CD14-positive monocyte (primary cell): ENCODE data around the gene ITGAX. TPM values are rescaled to one million over a fixed set of nuclear protein-coding genes. Genes with fewer than 3 reads are reported as not detected.

ENCODE experiments used
- DNase-seq, 3 donors: peaks; one replicate each; pipeline ENCODE4 v3.0.0-alpha.2; 2011 to 2022
- H2AFZ ChIP-seq: 2 replicates; pipeline ENCODE4 v1.6.0; 2012; ENCODE audit warnings: mild to moderate bottlenecking, low read depth, low read length, inconsistent platforms; ENCODE audit not compliant: insufficient read depth, poor library complexity, severe bottlenecking
- H3K27ac ChIP-seq, 2 donors: 1 replicate in 1 of 2; 2 replicates in 1 of 2; pipeline ENCODE4 v1.5.1; 2012 to 2013; ENCODE audit warnings: low read length in 2 of 2, control low read depth in 1 of 2, inconsistent platforms in 1 of 2, low read depth in 1 of 2, mild to moderate bottlenecking in 1 of 2
- H3K27me3 ChIP-seq, 2 donors: one replicate each; pipeline versions ENCODE4 v1.6.0 to v1.6.1; 2011 to 2013; ENCODE audit warnings: low read length in 2 of 2; ENCODE audit not compliant: control insufficient read depth in 2 of 2, insufficient read depth in 2 of 2
- H3K36me3 ChIP-seq, 2 donors: replicated peaks in 1 of 2; 1 replicate in 1 of 2; 2 replicates in 1 of 2; pipeline versions ENCODE4 v1.5.1 to v1.6.1; 2012 to 2013; ENCODE audit warnings: low read length in 2 of 2, control low read depth in 1 of 2, inconsistent platforms in 1 of 2, mild to moderate bottlenecking in 1 of 2; ENCODE audit not compliant: insufficient read depth in 2 of 2, control insufficient read depth in 1 of 2
- H3K4me1 ChIP-seq, 2 donors: 1 replicate in 1 of 2; 2 replicates in 1 of 2; pipeline versions ENCODE4 v1.5.1 to v1.6.1; 2012 to 2013; ENCODE audit warnings: low read length in 2 of 2, control low read depth in 1 of 2, inconsistent platforms in 1 of 2, mild to moderate bottlenecking in 1 of 2, moderate library complexity in 1 of 2; ENCODE audit not compliant: insufficient read depth in 2 of 2, control insufficient read depth in 1 of 2
- H3K4me2 ChIP-seq: replicated peaks from 2 replicates; pipeline ENCODE3; 2012; ENCODE audit warnings: low read length, moderate library complexity, mild to moderate bottlenecking; ENCODE audit not compliant: poor library complexity, severe bottlenecking; ENCODE audit errors: extremely low read depth
- H3K4me3 ChIP-seq, 3 experiments: fragments of 200-600 bp in 1 of 3; sonication (generic) in 1 of 3; replicated peaks in 1 of 3; 1 replicate in 2 of 3; 2 replicates in 1 of 3; pipeline ENCODE4 v1.5.1; 2011 to 2013; ENCODE audit warnings: low read length in 3 of 3, mild to moderate bottlenecking in 3 of 3, control low read depth in 2 of 3, low read depth in 2 of 3, inconsistent platforms in 1 of 3, moderate library complexity in 1 of 3
- H3K79me2 ChIP-seq: 2 replicates; pipeline ENCODE4 v1.6.0; 2012; ENCODE audit warnings: mild to moderate bottlenecking, control low read depth, inconsistent platforms, low read length, moderate library complexity; ENCODE audit not compliant: insufficient read depth
- H3K9ac ChIP-seq: 2 replicates; pipeline ENCODE4 v1.6.0; 2017; ENCODE audit warnings: low read length, mild to moderate bottlenecking; ENCODE audit not compliant: insufficient read depth, poor library complexity, severe bottlenecking
- H3K9me3 ChIP-seq, 2 donors: replicated peaks in 1 of 2; 1 replicate in 1 of 2; 2 replicates in 1 of 2; pipeline versions ENCODE4 v1.5.1 to v1.6.1; 2012 to 2013; ENCODE audit warnings: low read length in 2 of 2, control low read depth in 1 of 2; ENCODE audit not compliant: control insufficient read depth in 1 of 2, insufficient read depth in 1 of 2
- H4K20me1 ChIP-seq: 2 replicates; pipeline ENCODE4 v1.6.0; 2012; ENCODE audit warnings: mild to moderate bottlenecking, low read length, control low read depth, moderate library complexity; ENCODE audit not compliant: insufficient read depth
- H3K27ac Mint-ChIP-seq, 7 donors: one replicate each; pipeline ENCODE4 v1.8.0; 2020; ENCODE audit warnings: mild to moderate bottlenecking in 7 of 7, mixed read lengths in 7 of 7, moderate library complexity in 6 of 7, inconsistent platforms in 2 of 7
- H3K27me3 Mint-ChIP-seq, 3 donors: one replicate each; pipeline ENCODE4 v1.8.0; 2021 to 2022; ENCODE audit warnings: low read depth in 3 of 3, mild to moderate bottlenecking in 3 of 3, mixed read lengths in 3 of 3, moderate library complexity in 3 of 3, inconsistent platforms in 1 of 3
- H3K36me3 Mint-ChIP-seq, 2 donors: one replicate each; pipeline ENCODE4 v1.8.0; 2020; ENCODE audit warnings: mixed read lengths in 2 of 2, inconsistent platforms in 1 of 2, mild to moderate bottlenecking in 1 of 2
- H3K4me1 Mint-ChIP-seq: one replicate; pipeline ENCODE4 v1.8.0; 2020; ENCODE audit warnings: mild to moderate bottlenecking, mixed read lengths
- H3K4me3 Mint-ChIP-seq, 2 donors: one replicate each; pipeline ENCODE4 v1.8.0; 2020; ENCODE audit warnings: mild to moderate bottlenecking in 2 of 2, mixed read lengths in 2 of 2, moderate library complexity in 1 of 2
- H3K9me3 Mint-ChIP-seq, 7 donors: one replicate each; pipeline ENCODE4 v1.8.0; 2020 to 2022; ENCODE audit warnings: mixed read lengths in 7 of 7, mild to moderate bottlenecking in 6 of 7, moderate library complexity in 6 of 7, inconsistent platforms in 2 of 7
- WGBS: methylation state at CpG from one replicate; pipeline ENCODE4 v1.1.5; 2013; ENCODE audit warnings: missing lambda C conversion rate; ENCODE audit not compliant: insufficient coverage; 5-methylcytosine and 5-hydroxymethylcytosine counted together
- intact Hi-C, 2 donors: fragments of 100-400 bp; cut with micrococcal nuclease; formaldehyde crosslinking; loops; one replicate each; pipeline versions ENCODE4 v1.15.0 to v1.15.1; 2023
- polyA plus RNA-seq, 3 donors: library from polyadenylated mRNA; depleted of rRNA in 1 of 3; unstranded in 2 of 3; stranded (reverse) in 1 of 3; fragments of 300-500 nt in 2 of 3; fragments of >200 nt in 1 of 3; fragmentation: Illumina TruSeq in 2 of 3; gene quantifications; 1 replicate in 2 of 3; 2 replicates in 1 of 3; pipeline ENCODE4 v1.2.3, GENCODE V29; 2012 to 2021
- TF ChIP-seq, protein P1 (sequence below): fragments of 200-600 bp; IDR thresholded peaks from one replicate; pipeline ENCODE4 v1.8.0; 2022; ENCODE audit warnings: antibody characterized with exemption, mild to moderate bottlenecking

Gene ITGAX
- polyA plus RNA-seq, 3 donors: 40.7 to 710 (median 71.3) TPM

DNA sequence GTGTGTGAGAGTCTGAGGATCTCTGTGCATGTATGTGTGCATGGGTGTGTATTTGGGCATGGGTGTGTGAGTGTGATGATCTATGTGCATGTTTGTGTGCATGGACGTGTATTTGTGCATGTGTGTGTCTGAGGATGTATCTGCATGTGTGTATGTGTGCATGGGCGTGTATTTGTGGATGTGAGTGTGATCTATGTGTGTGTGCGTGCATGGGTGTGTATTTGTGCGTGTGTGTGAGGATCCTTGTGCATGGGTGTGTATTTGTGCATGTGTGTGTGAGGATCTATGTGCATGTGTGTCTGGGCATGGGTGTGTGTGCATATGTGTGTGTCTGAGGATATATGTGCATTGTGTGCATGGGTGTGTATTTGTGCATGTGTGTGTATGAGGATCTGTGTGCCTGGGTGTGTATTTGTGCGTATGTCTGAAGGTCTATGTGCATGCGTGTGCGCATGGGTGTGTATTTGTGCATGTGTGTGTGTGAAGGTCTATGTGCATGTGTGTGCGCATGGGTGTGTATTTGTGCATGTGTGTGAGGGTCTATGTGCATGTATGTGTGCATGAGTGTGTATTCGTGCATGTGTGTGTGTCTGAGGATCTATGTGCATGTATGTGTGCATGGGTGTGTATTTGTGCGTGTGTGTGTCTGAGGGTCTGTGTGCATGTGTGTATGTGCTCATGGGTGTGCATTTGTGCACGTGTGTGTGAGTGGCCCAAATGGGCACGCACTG lies 26.5 kb upstream of the ITGAX start:
- Mint-ChIP-seq H3K4me3 (peak overlapping the region in 1 of 2 donors; percentile 3), H3K27me3 (peaks cover 0 to 2% (median 0%) of the 10 kb centered on the region in 3 donors), H3K9me3 (peaks cover 0 to 2% (median 0%) of the 10 kb centered on the region in 7 donors), H3K36me3 (peaks cover 76 to 94% of the 10 kb centered on the region in 2 donors), H3K4me1 (peaks cover 14% of the 10 kb centered on the region), H3K27ac (peak overlapping the region in 1 of 7 donors; percentile 11)
- H3K9me3 ChIP-seq: no peaks in the 10 kb centered on the region
- H3K79me2 ChIP-seq: no peaks in the 10 kb centered on the region
- WGBS: 76% methylated on average over 11 of the region's 12 CpGs
- no peak overlapping the region for H3K4me2 ChIP-seq
- H2AFZ ChIP-seq: no peak overlapping the region
- DNase-seq: no peak
- intact Hi-C loops: loop anchor here in 1 of 2 donors (10.0 kb wide), 1 partner anchor 46 kb away; no protein-coding TSS in a partner anchor
- no peaks in the 10 kb centered on the region for H3K4me1 ChIP-seq
- peaks cover 58% of the 10 kb centered on the region for H4K20me1 ChIP-seq
- H3K9ac ChIP-seq: no peak overlapping the region
- H3K36me3 ChIP-seq: peaks cover 77 to 94% of the 10 kb centered on the region in 2 donors
- H3K27ac ChIP-seq: no peak overlapping the region
- TF ChIP-seq, protein P1, sequence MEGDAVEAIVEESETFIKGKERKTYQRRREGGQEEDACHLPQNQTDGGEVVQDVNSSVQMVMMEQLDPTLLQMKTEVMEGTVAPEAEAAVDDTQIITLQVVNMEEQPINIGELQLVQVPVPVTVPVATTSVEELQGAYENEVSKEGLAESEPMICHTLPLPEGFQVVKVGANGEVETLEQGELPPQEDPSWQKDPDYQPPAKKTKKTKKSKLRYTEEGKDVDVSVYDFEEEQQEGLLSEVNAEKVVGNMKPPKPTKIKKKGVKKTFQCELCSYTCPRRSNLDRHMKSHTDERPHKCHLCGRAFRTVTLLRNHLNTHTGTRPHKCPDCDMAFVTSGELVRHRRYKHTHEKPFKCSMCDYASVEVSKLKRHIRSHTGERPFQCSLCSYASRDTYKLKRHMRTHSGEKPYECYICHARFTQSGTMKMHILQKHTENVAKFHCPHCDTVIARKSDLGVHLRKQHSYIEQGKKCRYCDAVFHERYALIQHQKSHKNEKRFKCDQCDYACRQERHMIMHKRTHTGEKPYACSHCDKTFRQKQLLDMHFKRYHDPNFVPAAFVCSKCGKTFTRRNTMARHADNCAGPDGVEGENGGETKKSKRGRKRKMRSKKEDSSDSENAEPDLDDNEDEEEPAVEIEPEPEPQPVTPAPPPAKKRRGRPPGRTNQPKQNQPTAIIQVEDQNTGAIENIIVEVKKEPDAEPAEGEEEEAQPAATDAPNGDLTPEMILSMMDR: no peak
- no peaks in the 10 kb centered on the region for H3K27me3 ChIP-seq
- H3K4me3 ChIP-seq: no peak overlapping the region

DNA sequence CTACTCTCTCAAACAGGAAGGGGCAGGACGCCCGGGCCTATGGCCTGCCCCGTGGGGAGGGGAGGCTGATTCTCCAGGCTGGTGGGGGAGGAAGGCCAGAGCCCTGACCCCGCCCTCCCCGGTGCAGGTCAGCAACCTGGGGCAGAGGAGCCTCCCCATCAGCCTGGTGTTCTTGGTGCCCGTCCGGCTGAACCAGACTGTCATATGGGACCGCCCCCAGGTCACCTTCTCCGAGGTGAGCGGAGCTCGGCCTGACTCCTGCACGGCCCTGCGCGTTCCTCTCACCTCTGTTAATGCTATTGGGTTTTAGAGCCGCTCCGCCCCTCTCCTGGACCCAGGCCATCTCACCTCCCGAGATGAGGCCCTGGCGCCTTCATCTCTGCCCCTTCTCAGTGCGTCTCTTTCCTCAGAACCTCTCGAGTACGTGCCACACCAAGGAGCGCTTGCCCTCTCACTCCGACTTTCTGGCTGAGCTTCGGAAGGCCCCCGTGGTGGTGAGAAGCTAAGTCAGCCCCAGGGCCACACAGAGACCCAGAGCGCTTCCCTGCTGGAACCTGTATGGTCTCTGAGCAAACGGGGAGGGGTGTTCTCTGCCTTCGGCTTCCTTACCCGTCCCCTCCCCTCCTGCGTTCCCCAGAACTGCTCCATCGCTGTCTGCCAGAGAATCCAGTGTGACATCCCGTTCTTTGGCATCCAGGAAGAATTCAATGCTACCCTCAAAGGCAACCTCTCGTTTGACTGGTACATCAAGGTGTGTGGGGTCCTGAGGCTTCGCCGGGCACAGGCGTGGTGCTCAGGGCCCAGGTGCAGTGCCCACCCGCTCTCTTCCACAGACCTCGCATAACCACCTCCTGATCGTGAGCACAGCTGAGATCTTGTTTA lies 25.1 kb upstream of the ITGAX start:
- Histone ChIP-seq H3K36me3 (peaks cover 65 to 80% of the 10 kb centered on the region in 2 donors), H3K27ac (no peak overlapping the region), H3K79me2 (no peaks in the 10 kb centered on the region), H3K27me3 (no peaks in the 10 kb centered on the region), H3K4me1 (no peaks in the 10 kb centered on the region), H3K4me3 (no peak overlapping the region), H4K20me1 (peaks cover 48% of the 10 kb centered on the region), H2AFZ (no peak overlapping the region), H3K9ac (no peak overlapping the region), H3K9me3 (no peaks in the 10 kb centered on the region), H3K4me2 (no peak overlapping the region)
- TF ChIP-seq, protein P1: no peak
- H3K27ac Mint-ChIP-seq: peak overlapping the region in 3 of 7 donors; percentile 37 to 46 (median 38)
- peaks cover 24% of the 10 kb centered on the region for H3K4me1 Mint-ChIP-seq
- no peak for DNase-seq
- peak overlapping the region in 1 of 2 donors; percentile 35 for H3K4me3 Mint-ChIP-seq
- peaks cover 65 to 81% of the 10 kb centered on the region in 2 donors for H3K36me3 Mint-ChIP-seq
- 96% methylated on average over 28 of the region's 39 CpGs for WGBS
- peaks cover 0 to 3% (median 0%) of the 10 kb centered on the region in 7 donors for H3K9me3 Mint-ChIP-seq
- H3K27me3 Mint-ChIP-seq: peaks cover 0 to 6% (median 0%) of the 10 kb centered on the region in 3 donors
- intact Hi-C loops: loop anchor here (5.0 to 10.0 kb wide), 2 partner anchors 37 to 45 kb away; no protein-coding TSS in a partner anchor
